Measurements from ENCODE around the gene FEZ2. TPM values are rescaled to one million over a fixed set of nuclear protein-coding genes. Genes with fewer than 3 reads are reported as not detected.

Gene FEZ2
- total and polyA plus RNA-seq, 2 donors (not counting 3 experiments of a cell fraction or from before 2014, with no cell fraction given) = 41.2 to 72.4 TPM

DNA sequence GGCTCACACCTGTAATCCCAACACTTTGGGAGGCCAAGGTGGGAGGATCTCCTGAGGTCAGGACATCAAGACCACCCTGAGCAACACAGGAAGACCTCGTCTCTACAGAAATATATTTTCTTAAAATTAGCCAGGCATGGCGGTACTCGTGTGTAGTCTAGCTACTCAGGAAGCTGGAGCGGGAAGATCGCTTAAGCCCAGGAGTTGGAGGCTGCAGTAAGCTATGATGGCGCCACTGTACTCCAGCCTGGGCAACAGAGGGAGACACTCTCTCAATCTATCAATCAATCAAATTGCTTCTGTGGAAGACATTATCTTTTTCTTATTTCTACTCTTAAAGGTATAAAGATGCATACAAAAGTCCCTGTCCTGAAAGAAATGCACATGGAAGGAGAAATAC is 11.3 kb downstream of the FEZ2 start:
- dilution Hi-C loops (cut with MboI; ENCODE audit: extremely low pct_ligation_motif_present, low sequenced_read_pairs) = no loop called here
- Histone ChIP-seq H3K9me3 (replicated peaks; ENCODE audit: control insufficient read depth, insufficient read depth, low read length) (no peaks in the 10 kb centered on the region), H3K9ac (replicated peaks; ENCODE audit: extremely low read depth, insufficient read depth, low read length) (no peak overlapping the region), H3K9me1 (replicated peaks; ENCODE audit: control insufficient read depth, extremely low read depth, insufficient read depth, low read length) (no peaks in the 10 kb centered on the region), H3K79me2 (ENCODE audit: control insufficient read depth, insufficient read depth, low read length) (peaks cover 78% of the 10 kb centered on the region), H4K20me1 (replicated peaks; ENCODE audit: control insufficient read depth, extremely low read depth, insufficient read depth, low read length) (no peaks in the 10 kb centered on the region), H3K4me2 (ENCODE audit: insufficient read depth, low read length) (no peak overlapping the region), H3K27ac (ENCODE audit: insufficient read depth, low read depth, low read length) (no peak overlapping the region), H3K27me3 (ENCODE audit: control insufficient read depth in 2 of 2, insufficient read depth in 2 of 2, low read length in 2 of 2) (no peaks in the 10 kb centered on the region), H3K4me1 (ENCODE audit: control insufficient read depth, extremely low read depth, insufficient read depth, low read length) (no peaks in the 10 kb centered on the region), H3K36me3 (ENCODE audit: control insufficient read depth in 2 of 2, extremely low read depth in 1 of 2, insufficient read depth in 2 of 2, low read length in 2 of 2) (peaks cover 8 to 26% of the 10 kb centered on the region in 2 experiments), H2AFZ (ENCODE audit: low read depth, low read length) (no peak overlapping the region), H3K4me3 (replicated peaks in 1 of 3; ENCODE audit: insufficient read depth in 1 of 3, low read depth in 1 of 3, low read length in 3 of 3) (no peak overlapping the region)
- DNase-seq (ENCODE audit: low read depth, low spot score) = no peak
- FAIRE-seq = no peak
- CTCF ChIA-PET = interaction anchor here (1.3 to 1.4 kb wide), 2 partner anchors 33 to 78 kb away, joined by 3 to 4 read pairs; no protein-coding TSS in a partner anchor
- intact Hi-C loops (cut with micrococcal nuclease) = no loop called here
- no TSS peak for BruUV-seq (replicated peaks)
- POLR2A ChIA-PET = no interaction called here
- TF ChIP-seq MAX (IDR thresholded peaks at IDR 0.05; ENCODE audit: insufficient read depth, insufficient read length) (no peak), JUN (IDR thresholded peaks at IDR 0.05; ENCODE audit: borderline replicate concordance, insufficient read depth, insufficient read length, low read depth) (no peak), GATA2 (IDR thresholded peaks at IDR 0.05; ENCODE audit: insufficient read depth, insufficient read length, low read depth, low read length) (no peak), FOS (IDR thresholded peaks at IDR 0.05; ENCODE audit: borderline replicate concordance, insufficient read depth, low read length) (no peak), POLR2AphosphoS5 (IDR thresholded peaks at IDR 0.05; ENCODE audit: insufficient read depth, low read depth, low read length) (no peak), POLR2A (IDR thresholded peaks at IDR 0.05; ENCODE audit: low read depth, low read length) (no peak), EZH2 (IDR thresholded peaks at IDR 0.05; ENCODE audit: borderline replicate concordance, low read depth, low read length, severe bottlenecking) (no peak), MYC (IDR thresholded peaks at IDR 0.05; ENCODE audit: low read depth, low read length) (no peak)
- TF ChIP-seq, protein P1, sequence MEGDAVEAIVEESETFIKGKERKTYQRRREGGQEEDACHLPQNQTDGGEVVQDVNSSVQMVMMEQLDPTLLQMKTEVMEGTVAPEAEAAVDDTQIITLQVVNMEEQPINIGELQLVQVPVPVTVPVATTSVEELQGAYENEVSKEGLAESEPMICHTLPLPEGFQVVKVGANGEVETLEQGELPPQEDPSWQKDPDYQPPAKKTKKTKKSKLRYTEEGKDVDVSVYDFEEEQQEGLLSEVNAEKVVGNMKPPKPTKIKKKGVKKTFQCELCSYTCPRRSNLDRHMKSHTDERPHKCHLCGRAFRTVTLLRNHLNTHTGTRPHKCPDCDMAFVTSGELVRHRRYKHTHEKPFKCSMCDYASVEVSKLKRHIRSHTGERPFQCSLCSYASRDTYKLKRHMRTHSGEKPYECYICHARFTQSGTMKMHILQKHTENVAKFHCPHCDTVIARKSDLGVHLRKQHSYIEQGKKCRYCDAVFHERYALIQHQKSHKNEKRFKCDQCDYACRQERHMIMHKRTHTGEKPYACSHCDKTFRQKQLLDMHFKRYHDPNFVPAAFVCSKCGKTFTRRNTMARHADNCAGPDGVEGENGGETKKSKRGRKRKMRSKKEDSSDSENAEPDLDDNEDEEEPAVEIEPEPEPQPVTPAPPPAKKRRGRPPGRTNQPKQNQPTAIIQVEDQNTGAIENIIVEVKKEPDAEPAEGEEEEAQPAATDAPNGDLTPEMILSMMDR (IDR thresholded peaks at IDR 0.05; ENCODE audit: extremely low read depth in 1 of 2, insufficient read depth in 1 of 2, low read depth in 1 of 2, low read length in 2 of 2) = no peak
